Neural progenitor cell (in vitro differentiated cells): ENCODE data around the gene HTT.

Experiments used
- CTCF ChIP-seq: fragments of 200-600 bp; sonication (generic); IDR thresholded peaks from 2 replicates; pipeline ENCODE4 v1.5.1; 2017; ENCODE audit warnings: antibody characterized with exemption, mild to moderate bottlenecking
- EZH2 ChIP-seq: fragments of 200-600 bp; sonication (generic); IDR thresholded peaks from 2 replicates; pipeline ENCODE4 v1.6.1; 2017; ENCODE audit warnings: antibody characterized with exemption, mild to moderate bottlenecking, moderate library complexity
- EZH2phosphoT487 ChIP-seq: fragments of 200-600 bp; sonication (generic); IDR thresholded peaks from 2 replicates; pipeline ENCODE4 v1.6.1; 2017; ENCODE audit warnings: antibody characterized with exemption

- TF ChIP-seq CTCF = no peak
- no peak for TF ChIP-seq EZH2
- TF ChIP-seq EZH2phosphoT487 = no peak
Observed at GRCh38 chr4:3157366-3157765, 82.9 kb downstream of the HTT start.
